K562 (cell line): Measurements from ENCODE around the gene WARS2. TPM values are rescaled to one million over a fixed set of nuclear protein-coding genes. Genes with fewer than 3 reads are reported as not detected.

Source experiments
- ATAC-seq: fragments of 200-7000 bp; cut with Tn5 transposase; 3 replicates; pipeline ENCODE4 v1.9.1; 2020; ENCODE audit warnings: moderate library complexity
- BruUV-seq: library from RNA; stranded (reverse); fragments of 400-500 nt; replicated peaks from 2 replicates; lab custom pipeline; 2021; lab: Mats Ljungman, UMichigan
- CTCF ChIA-PET: fragments of 300-600 bp; formaldehyde crosslinking; extraction: SDS; loops from one replicate; lab custom pipeline; 2021; ENCODE audit warnings: low intra/inter-chr PET ratio; lab: Yijun Ruan, JAX
- POLR2A ChIA-PET: fragments of 300-600, 350-650 bp; sonication (Branson Sonifier 250); formaldehyde crosslinking; extraction: SDS; loops from one replicate; lab custom pipeline; 2021; ENCODE audit warnings: antibody characterized with exemption, inconsistent platforms; lab: Yijun Ruan, JAX
- DNase-seq, 4 experiments: peaks; one replicate each; pipeline versions ENCODE4 v3.0.0 to v3.0.0-alpha.2; 2011 to 2018; ENCODE audit warnings: low spot score in 3 of 4, mixed read lengths in 3 of 4; ENCODE audit errors: extremely low read depth in 1 of 4
- FAIRE-seq: peaks from 2 replicates; lab custom pipeline; 2011; peaks lifted over from hg19 to GRCh38; lab: Jason Lieb, UNC
- H2AFZ ChIP-seq: 2 replicates; pipeline ENCODE4 v1.6.0; 2011; ENCODE audit warnings: low read depth, low read length, control low read depth, inconsistent platforms
- H3K27ac ChIP-seq: fragments of 200-600 bp; 3 replicates; pipeline ENCODE4 v1.8.0; 2011; ENCODE audit warnings: low read depth, mild to moderate bottlenecking, control low read depth, inconsistent platforms, low read length, moderate library complexity, mixed read lengths; ENCODE audit errors: extremely low read depth
- H3K27me3 ChIP-seq, 2 experiments: fragments of 300-600 bp in 1 of 2; 2 replicates in 1 of 2; 3 replicates in 1 of 2; pipeline versions ENCODE4 v1.6.0 to v1.8.0; 2011; ENCODE audit warnings: inconsistent platforms in 2 of 2, low read length in 2 of 2, mild to moderate bottlenecking in 1 of 2, mixed read lengths in 1 of 2, moderate library complexity in 1 of 2; ENCODE audit not compliant: control insufficient read depth in 2 of 2, insufficient read depth in 2 of 2
- H3K36me3 ChIP-seq: fragments of 300-600 bp; 3 replicates; pipeline ENCODE4 v1.8.0; 2011; ENCODE audit warnings: mild to moderate bottlenecking, low read length, inconsistent platforms; ENCODE audit not compliant: control insufficient read depth, insufficient read depth
- H3K4me1 ChIP-seq, 2 experiments: fragments of 200-600 bp in 1 of 2; replicated peaks in 1 of 2; 2 replicates in 1 of 2; 3 replicates in 1 of 2; pipeline versions ENCODE4 v1.5.1 to v1.8.0; 2011; ENCODE audit warnings: inconsistent platforms in 2 of 2, low read length in 2 of 2, mild to moderate bottlenecking in 1 of 2, mixed read lengths in 1 of 2, moderate library complexity in 1 of 2; ENCODE audit not compliant: control insufficient read depth in 2 of 2, insufficient read depth in 2 of 2
- H3K4me2 ChIP-seq: 2 replicates; pipeline ENCODE4 v1.6.1; 2011; ENCODE audit warnings: low read length, control low read depth, inconsistent platforms, mixed read lengths; ENCODE audit not compliant: insufficient read depth
- H3K4me3 ChIP-seq: fragments of 200-600 bp; sonication (generic), shearing (Covaris generic); 2 replicates; pipeline ENCODE4 v1.5.1; 2016; ENCODE audit warnings: control low read depth, inconsistent platforms
- H3K79me2 ChIP-seq: fragments of 200-600 bp; 3 replicates; pipeline ENCODE4 v1.8.0; 2011; ENCODE audit warnings: low read length, inconsistent platforms; ENCODE audit not compliant: control insufficient read depth, insufficient read depth
- H3K9ac ChIP-seq, 2 experiments: 2 replicates each; pipeline versions ENCODE4 v1.6.0 to v1.6.1; 2011; ENCODE audit warnings: low read depth in 2 of 2, low read length in 2 of 2, control low read depth in 1 of 2, inconsistent platforms in 1 of 2, mild to moderate bottlenecking in 1 of 2, mixed read lengths in 1 of 2; ENCODE audit not compliant: insufficient read depth in 1 of 2
- H3K9me1 ChIP-seq: one replicate; pipeline ENCODE4 v1.6.0; 2011; ENCODE audit warnings: inconsistent platforms, mild to moderate bottlenecking, low read length, moderate library complexity; ENCODE audit not compliant: control insufficient read depth, insufficient read depth
- H3K9me3 ChIP-seq: replicated peaks from 2 replicates; pipeline ENCODE4 v1.5.1; 2011; ENCODE audit warnings: low read depth, low read length, inconsistent platforms; ENCODE audit not compliant: control insufficient read depth, insufficient read depth
- H4K20me1 ChIP-seq: replicated peaks from 2 replicates; pipeline ENCODE4 v1.6.1; 2011; ENCODE audit warnings: low read length, inconsistent platforms, mixed read lengths; ENCODE audit not compliant: control insufficient read depth, insufficient read depth
- AFF4 ChIP-seq: sonication (generic); formaldehyde crosslinking; IDR thresholded peaks from 2 replicates; pipeline ENCODE4 v1.8.0; 2023; ENCODE audit warnings: mild to moderate bottlenecking, missing genetic modification reagents
- ARID2 ChIP-seq: fragments of 450-650 bp; IDR thresholded peaks from 2 replicates; pipeline ENCODE4 v1.6.1; 2017; ENCODE audit warnings: antibody characterized with exemption, mild to moderate bottlenecking
- CCAR2 ChIP-seq: fragments of 200-400 bp; formaldehyde crosslinking; IDR thresholded peaks from 2 replicates; pipeline ENCODE4 v1.6.1; 2017; ENCODE audit warnings: mild to moderate bottlenecking, low read depth, low read length
- CREB3 ChIP-seq: fragments of 450-650 bp; conservative IDR thresholded peaks from 2 replicates; pipeline ENCODE4 v1.6.1; 2016; ENCODE audit warnings: missing genetic modification characterization, low read depth, mild to moderate bottlenecking, missing compliant biosample characterization, moderate library complexity
- HCFC1 ChIP-seq: IDR thresholded peaks from 2 replicates; pipeline ENCODE4 v1.6.1; 2012; ENCODE audit warnings: low read depth, low read length, improper control_type of control experiment
- MITF ChIP-seq: IDR thresholded peaks from 2 replicates; pipeline ENCODE4 v1.6.1; 2014; ENCODE audit warnings: antibody characterized with exemption
- PHB2 ChIP-seq: fragments of 450-650 bp; IDR thresholded peaks from 2 replicates; pipeline ENCODE4 v1.6.1; 2017; ENCODE audit warnings: low read depth
- WHSC1 ChIP-seq: IDR thresholded peaks from one replicate; pipeline ENCODE4 v1.6.1; 2012; ENCODE audit warnings: low read length, control low read depth, inconsistent platforms
- ZFP30 ChIP-seq: fragments of 250-450 bp; sonication (Bioruptor Pico); IDR thresholded peaks from 2 replicates; pipeline ENCODE4 v1.8.0; 2022; ENCODE audit warnings: moderate library complexity, mild to moderate bottlenecking, inconsistent platforms, borderline replicate concordance
- ZNF175 ChIP-seq: fragments of 200-800 bp; sonication (Bioruptor generic); IDR thresholded peaks from 2 replicates; pipeline ENCODE4 v1.6.1; 2016; ENCODE audit warnings: low read depth, mild to moderate bottlenecking, missing genetic modification characterization, missing compliant biosample characterization
- ZNF212 ChIP-seq: fragments of 450-650 bp; formaldehyde crosslinking; IDR thresholded peaks from 2 replicates; pipeline ENCODE4 v1.4.0; 2020; ENCODE audit warnings: mild to moderate bottlenecking
- ZNF512 ChIP-seq: IDR thresholded peaks from 2 replicates; pipeline ENCODE4 v1.6.1; 2016; ENCODE audit warnings: missing genetic modification characterization, missing compliant biosample characterization
- WGBS: fragments of 100-300 bp; shearing (Covaris generic); methylation state at CpG from one replicate; pipeline ENCODE4 v1.1.6; 2016; ENCODE audit warnings: low coverage, mixed read lengths; ENCODE audit not compliant: insufficient coverage; ENCODE audit errors: missing lambda C conversion rate; 5-methylcytosine and 5-hydroxymethylcytosine counted together
- in situ Hi-C: fragments of 300-500 bp; cut with MboI; formaldehyde crosslinking; loops from 4 replicates; pipeline ENCODE4 v1.15.0; 2018; ENCODE audit warnings: inconsistent platforms, mixed read lengths
- intact Hi-C: fragments of 100-400 bp; cut with micrococcal nuclease; formaldehyde crosslinking; loops from 2 replicates; pipeline ENCODE4 v1.14.2; 2022
- polyA plus RNA-seq, 8 experiments: library from polyadenylated mRNA; depleted of rRNA in 4 of 8; stranded (reverse) in 5 of 8; unstranded in 3 of 8; fragments of >200 nt; fragmentation: Nextera tagmentation in 2 of 8; fragmentation: Illumina TruSeq in 1 of 8; extraction: Ambion mirVana in 2 of 8; extraction: Trizol in 1 of 8; gene quantifications; 2 replicates each; pipeline versions ENCODE4 v1.2.1 to v1.2.3, GENCODE V29; 2011 to 2014; ENCODE audit warnings: inconsistent platforms in 1 of 8, missing spikeins in 1 of 8
- total RNA-seq, 7 experiments: library from RNA; depleted of rRNA in 6 of 7; stranded (reverse); fragments of >200 nt in 6 of 7; fragmentation: Illumina TruSeq in 2 of 7; extraction: Trizol in 2 of 7; gene quantifications; 2 replicates each; pipeline versions ENCODE4 v1.2.1 to v1.2.3, GENCODE V29; 2011 to 2021; ENCODE audit warnings: low replicate concordance in 1 of 7

The WARS2 gene
- total and polyA plus RNA-seq, 9 of the 15 experiments (the other 6 are each of a cell fraction or from before 2014, with no cell fraction given), result 5.7 to 18.0 (median 16.9) TPM

- no peak overlapping the region for H3K27ac ChIP-seq
- in situ Hi-C loops, result no loop called here
- no peaks in the 10 kb centered on the region for H4K20me1 ChIP-seq
- peaks cover 34% of the 10 kb centered on the region for H3K36me3 ChIP-seq
- H3K79me2 ChIP-seq, result no peaks in the 10 kb centered on the region
- BruUV-seq, result no TSS peak
- H3K4me2 ChIP-seq, result no peak overlapping the region
- ATAC-seq (no peak), DNase-seq (peak in 1 of 4 experiments; percentile 10), FAIRE-seq (no peak)
- CTCF ChIA-PET, result no interaction called here
- intact Hi-C loops, result no loop called here
- TF ChIP-seq MITF (no peak), AFF4 (CRISPR knock-in tag) (no peak), CCAR2 (no peak), ARID2 (no peak), WHSC1 (no peak), ZNF175 (no peak), ZNF212 (CRISPR knock-in tag) (no peak), CREB3 (tag) (no peak), ZFP30 (CRISPR knock-in tag) (no peak), PHB2 (no peak), HCFC1 (no peak), ZNF512 (tag) (no peak)
- H3K4me3 ChIP-seq, result no peak overlapping the region
- no peaks in the 10 kb centered on the region for H3K4me1 ChIP-seq
- POLR2A ChIA-PET, result interaction anchor here (1.0 kb wide), 2 partner anchors 11 to 20 kb away, joined by 3 read pairs; partner anchors contain the start of gene WARS2
- H3K9me1 ChIP-seq, result no peaks in the 10 kb centered on the region
- no peak overlapping the region for H3K9ac ChIP-seq
- H3K9me3 ChIP-seq, result no peaks in the 10 kb centered on the region
- WGBS, result 100% methylated on average over 2 of the region's 2 CpGs
- no peaks in the 10 kb centered on the region for H3K27me3 ChIP-seq
- no peak overlapping the region for H2AFZ ChIP-seq
Observed at GRCh38 chr1:119160409-119160808, 20.0 kb upstream of the WARS2 start.
